HFFc6 (cell line): ENCODE measurements around the gene SSH3. TPM values are rescaled to one million over a fixed set of nuclear protein-coding genes. Genes with fewer than 3 reads are reported as not detected.

Source experiments
- DNase-seq: peaks from one replicate; pipeline ENCODE4 v3.0.0-alpha.2; 2018
- H3K27ac Mint-ChIP-seq: 2 replicates; pipeline ENCODE4 v1.8.0; 2020; ENCODE audit warnings: mild to moderate bottlenecking, mixed read lengths
- H3K27me3 Mint-ChIP-seq: 2 replicates; pipeline ENCODE4 v1.8.0; 2021; ENCODE audit warnings: mild to moderate bottlenecking, moderate library complexity, mixed read lengths; ENCODE audit not compliant: insufficient read depth
- H3K36me3 Mint-ChIP-seq: 2 replicates; pipeline ENCODE4 v1.8.0; 2021; ENCODE audit warnings: low read depth, mixed read lengths
- H3K4me1 Mint-ChIP-seq: 2 replicates; pipeline ENCODE4 v1.8.0; 2020; ENCODE audit warnings: low read depth, mixed read lengths
- H3K4me3 Mint-ChIP-seq: 2 replicates; pipeline ENCODE4 v1.8.0; 2020; ENCODE audit warnings: mild to moderate bottlenecking, moderate library complexity, mixed read lengths
- H3K9me3 Mint-ChIP-seq: 2 replicates; pipeline ENCODE4 v1.8.0; 2020; ENCODE audit warnings: mild to moderate bottlenecking, mixed read lengths
- total RNA-seq, 6 experiments: library from RNA; stranded (reverse); fragmentation: NEBNext Ultra II Directional; extraction: Animal tissue kit (Norgen Biotek cat#: 25700); gene quantifications; 2 replicates in 1 of 6; 3 replicates in 5 of 6; pipeline ENCODE4 v1.2.3, GENCODE V29; 2021
- TF ChIP-seq, protein P1 (sequence below): fragments of 200-600 bp; sonication (generic); IDR thresholded peaks from 2 replicates; pipeline ENCODE4 v1.5.0; 2021; ENCODE audit warnings: antibody characterized with exemption, mild to moderate bottlenecking

Gene SSH3
- total RNA-seq, 6 experiments from 2014 or later, result 17.0 to 28.7 (median 22.6) TPM

DNA sequence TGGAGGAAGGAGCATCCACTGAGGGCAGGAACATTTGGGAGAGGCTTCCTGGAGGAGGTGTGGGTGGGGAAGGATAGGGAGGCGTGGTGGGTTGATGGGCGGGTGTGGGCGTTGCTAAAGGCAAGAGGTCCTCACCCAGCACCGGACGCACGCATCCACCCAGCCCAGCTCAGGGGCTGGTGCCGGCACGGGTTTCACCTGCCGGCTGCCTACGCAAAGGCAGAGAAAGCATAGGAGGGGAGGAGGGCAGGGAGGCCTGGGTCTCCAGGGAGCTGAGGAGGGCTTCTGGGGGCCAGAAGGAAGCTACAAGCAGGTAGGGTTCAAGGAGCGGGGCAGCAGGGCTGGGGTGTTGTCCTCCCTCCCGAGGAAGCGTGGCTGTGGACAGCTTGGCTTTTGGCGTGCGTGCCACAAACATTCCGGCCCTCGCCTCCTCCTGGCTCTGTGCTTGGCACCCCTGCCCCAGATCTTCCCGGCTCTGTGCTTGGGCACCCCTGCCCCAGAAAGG, 7.8 kb downstream of the SSH3 start:
- Mint-ChIP-seq H3K9me3 (no peaks in the 10 kb centered on the region), H3K36me3 (no peaks in the 10 kb centered on the region), H3K27ac (no peak overlapping the region), H3K4me3 (no peak overlapping the region), H3K4me1 (no peaks in the 10 kb centered on the region), H3K27me3 (no peaks in the 10 kb centered on the region)
- no peak for DNase-seq
- TF ChIP-seq, protein P1, sequence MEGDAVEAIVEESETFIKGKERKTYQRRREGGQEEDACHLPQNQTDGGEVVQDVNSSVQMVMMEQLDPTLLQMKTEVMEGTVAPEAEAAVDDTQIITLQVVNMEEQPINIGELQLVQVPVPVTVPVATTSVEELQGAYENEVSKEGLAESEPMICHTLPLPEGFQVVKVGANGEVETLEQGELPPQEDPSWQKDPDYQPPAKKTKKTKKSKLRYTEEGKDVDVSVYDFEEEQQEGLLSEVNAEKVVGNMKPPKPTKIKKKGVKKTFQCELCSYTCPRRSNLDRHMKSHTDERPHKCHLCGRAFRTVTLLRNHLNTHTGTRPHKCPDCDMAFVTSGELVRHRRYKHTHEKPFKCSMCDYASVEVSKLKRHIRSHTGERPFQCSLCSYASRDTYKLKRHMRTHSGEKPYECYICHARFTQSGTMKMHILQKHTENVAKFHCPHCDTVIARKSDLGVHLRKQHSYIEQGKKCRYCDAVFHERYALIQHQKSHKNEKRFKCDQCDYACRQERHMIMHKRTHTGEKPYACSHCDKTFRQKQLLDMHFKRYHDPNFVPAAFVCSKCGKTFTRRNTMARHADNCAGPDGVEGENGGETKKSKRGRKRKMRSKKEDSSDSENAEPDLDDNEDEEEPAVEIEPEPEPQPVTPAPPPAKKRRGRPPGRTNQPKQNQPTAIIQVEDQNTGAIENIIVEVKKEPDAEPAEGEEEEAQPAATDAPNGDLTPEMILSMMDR, result no peak

- no peak for DNase-seq
- Mint-ChIP-seq H3K9me3 (no peaks in the 10 kb centered on the region), H3K36me3 (no peaks in the 10 kb centered on the region), H3K27me3 (no peaks in the 10 kb centered on the region), H3K27ac (no peak overlapping the region), H3K4me3 (no peak overlapping the region), H3K4me1 (no peaks in the 10 kb centered on the region)
- TF ChIP-seq, protein P1, result no peak
These were observed 8.3 kb downstream of the SSH3 start for GRCh38 chr11:67311556-67312082.

- Mint-ChIP-seq H3K36me3 (no peaks in the 10 kb centered on the region), H3K4me3 (no peak overlapping the region), H3K9me3 (no peaks in the 10 kb centered on the region), H3K27ac (no peak overlapping the region), H3K27me3 (no peaks in the 10 kb centered on the region), H3K4me1 (no peaks in the 10 kb centered on the region)
- TF ChIP-seq, protein P1, result no peak
- no peak for DNase-seq
These were observed 9.1 kb downstream of the SSH3 start for GRCh38 chr11:67312187-67313021.

- Mint-ChIP-seq H3K4me1 (peaks cover 1% of the 10 kb centered on the region), H3K36me3 (no peaks in the 10 kb centered on the region), H3K27me3 (no peaks in the 10 kb centered on the region), H3K4me3 (no peak overlapping the region), H3K27ac (no peak overlapping the region), H3K9me3 (no peaks in the 10 kb centered on the region)
- TF ChIP-seq, protein P1, result no peak
- no peak for DNase-seq
These were observed 10.0 kb downstream of the SSH3 start for GRCh38 chr11:67313125-67313890.

DNA sequence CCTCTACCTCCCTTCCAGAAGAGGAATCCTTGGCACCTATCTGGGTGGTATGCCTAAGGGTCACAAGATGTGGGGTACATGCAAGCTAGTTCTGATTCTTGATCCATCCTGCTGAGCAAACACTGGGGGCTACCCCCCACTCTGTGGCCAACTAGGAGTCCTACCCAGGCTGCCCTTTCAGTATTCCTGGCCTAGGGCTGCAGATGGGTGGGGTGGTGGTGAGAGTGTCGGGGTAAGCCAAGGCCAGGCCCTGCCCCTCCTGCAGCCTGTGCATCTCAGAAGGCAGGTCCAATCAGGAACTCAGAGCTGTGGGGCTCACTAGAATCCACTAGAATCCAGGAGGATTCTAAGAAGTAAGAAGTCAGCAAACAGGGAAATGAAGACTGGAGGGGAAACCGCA, 10.9 kb downstream of the SSH3 start:
- no peaks in the 10 kb centered on the region for H3K9me3 Mint-ChIP-seq
- H3K27me3 Mint-ChIP-seq, result no peaks in the 10 kb centered on the region
- H3K27ac Mint-ChIP-seq, result no peak overlapping the region
- peaks cover 7% of the 10 kb centered on the region for H3K4me1 Mint-ChIP-seq
- TF ChIP-seq, protein P1, result no peak
- H3K4me3 Mint-ChIP-seq, result no peak overlapping the region
- no peaks in the 10 kb centered on the region for H3K36me3 Mint-ChIP-seq
- no peak for DNase-seq
